HG03571 (cell line): ENCODE data around the gene PCAT6.
"Not testable (repeated sequence)": the region's sequence is repeated elsewhere in the genome, so short reads cannot be mapped to it uniquely, and the experiment has no call there.

Experiments used
- ATAC-seq: cut with Tn5 transposase; IDR thresholded peaks from one replicate; pipeline ENCODE4 v1.9.1; 2021; ENCODE audit not compliant: unreplicated experiment

The PCAT6 gene

GRCh38 chr1:202806845-202807450 is 3.8 kb upstream of the PCAT6 start:
- ATAC-seq: no peak

GRCh38 chr1:202807451-202807925 is 3.3 kb upstream of the PCAT6 start:
- ATAC-seq: no peak

- ATAC-seq: no peak
Observed at GRCh38 chr1:202807926-202808757, 2.6 kb upstream of the PCAT6 start, which contains the start of gene KDM5B. KDM5B (minus strand) TSS chr1:202808421; CDS start chr1:202808305, 116 bp downstream.

GRCh38 chr1:202809597-202810159 is 1.1 kb upstream of the PCAT6 start:
- no peak for ATAC-seq

GRCh38 chr1:202810193-202810614 is 550 bp upstream of the PCAT6 start:
- ATAC-seq: no peak

- no peak for ATAC-seq
Observed at GRCh38 chr1:202811296-202812175, 782 bp downstream of the PCAT6 start.

DNA sequence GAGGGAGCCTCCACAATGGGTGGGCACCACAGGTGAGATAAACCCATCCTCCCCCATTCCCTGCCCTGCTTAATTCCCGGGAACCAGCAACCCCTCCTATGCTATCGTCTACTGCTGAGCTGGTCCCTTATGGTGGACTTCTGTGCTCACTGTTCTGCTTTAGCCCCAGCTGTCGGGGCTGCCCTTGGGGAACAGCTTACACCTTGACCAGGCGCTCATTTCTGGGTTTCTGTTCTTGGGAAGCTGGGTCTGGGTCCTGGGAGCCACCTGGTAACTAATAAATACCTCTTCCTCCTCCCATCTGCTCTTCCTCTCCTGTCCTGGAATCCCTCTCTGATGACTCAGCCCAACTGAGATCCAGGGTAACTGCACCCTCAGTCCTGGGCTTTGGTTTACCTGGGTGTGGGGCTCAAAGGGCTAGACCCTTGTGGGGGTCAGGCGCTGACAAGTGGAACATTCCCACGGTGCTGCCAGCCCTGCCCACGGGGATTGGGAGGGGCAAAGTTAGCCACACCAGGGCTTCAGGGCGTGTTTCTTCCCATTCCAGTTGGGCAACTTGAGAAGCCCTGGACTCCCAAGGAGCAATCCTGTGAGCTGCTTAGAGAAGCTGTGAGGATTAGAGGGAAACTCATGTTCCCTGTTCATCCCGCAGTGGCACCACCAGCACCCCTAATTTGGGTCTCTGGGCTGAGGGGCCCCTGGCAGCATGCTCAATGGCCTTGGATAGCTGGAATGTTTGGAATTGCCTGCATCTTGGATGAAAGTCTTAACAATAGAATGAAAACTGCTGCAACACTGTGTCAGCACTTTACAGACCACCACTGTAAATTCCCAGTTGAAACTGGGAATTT is 1.6 kb downstream of the PCAT6 start:
- ATAC-seq: no peak

GRCh38 chr1:202815120-202815519 is 4.4 kb downstream of the PCAT6 start:
- no peak for ATAC-seq

DNA sequence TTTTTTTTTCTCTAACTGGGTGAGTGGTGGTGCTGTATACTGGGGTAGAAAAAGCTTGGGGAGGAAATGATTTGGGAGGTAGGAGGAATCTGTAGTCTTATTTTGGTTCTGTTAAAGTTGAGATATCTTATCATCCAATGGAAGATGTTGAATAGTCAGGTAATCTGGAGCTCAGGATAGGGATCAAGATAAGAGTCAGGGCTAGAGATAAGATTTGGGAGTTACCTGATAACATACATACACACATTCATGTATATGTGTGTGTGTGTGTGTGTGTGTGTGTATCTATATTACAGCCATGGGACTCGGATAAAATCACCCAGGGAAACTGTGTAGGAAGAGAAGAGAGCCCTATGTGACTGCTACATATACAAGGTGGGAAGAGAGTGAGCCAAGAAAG is 8.1 kb downstream of the PCAT6 start:
- no peak for ATAC-seq

GRCh38 chr1:202821467-202821866 is 10.7 kb downstream of the PCAT6 start:
- no peak for ATAC-seq

DNA sequence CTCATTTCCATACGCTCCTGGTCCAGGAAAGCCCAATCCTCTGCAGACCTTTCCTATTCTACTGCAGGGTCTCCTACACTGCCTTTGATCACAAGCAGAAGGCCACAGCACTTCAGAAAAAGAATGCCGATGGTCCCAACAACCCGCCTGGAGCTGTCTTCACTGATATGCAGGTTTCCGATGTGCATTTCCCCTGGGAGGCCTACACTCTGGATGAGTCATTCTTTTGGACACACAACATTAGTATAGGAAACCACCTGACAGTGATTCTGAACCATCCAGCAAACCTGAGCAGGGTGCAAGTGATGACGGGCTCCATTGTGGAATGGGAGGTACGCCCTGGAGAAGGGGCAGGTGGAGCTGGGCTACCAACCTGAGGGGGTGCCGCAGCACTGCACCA is 15.0 kb downstream of the PCAT6 start:
- no peak for ATAC-seq

DNA sequence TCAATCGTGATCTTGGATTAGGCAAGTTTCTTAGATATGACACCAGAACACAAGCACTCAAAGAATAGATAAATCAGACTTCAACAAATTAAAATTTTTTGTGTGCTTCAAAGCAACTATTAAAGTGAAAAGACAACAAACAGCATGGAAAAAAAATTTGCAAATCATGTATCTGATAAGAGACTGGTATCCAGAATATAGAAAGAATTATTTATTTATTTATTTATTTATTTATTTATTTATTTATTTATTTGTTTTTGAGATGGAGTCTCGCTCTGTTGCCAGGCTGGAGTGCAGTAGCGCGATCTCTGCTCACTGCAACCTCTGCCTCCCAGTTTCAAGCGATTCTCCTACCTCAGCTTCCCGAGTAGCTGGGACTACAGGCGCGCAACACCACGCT is 18.5 kb downstream of the PCAT6 start:
- not testable (repeated sequence) for ATAC-seq

GRCh38 chr1:202831906-202832305 is 21.2 kb downstream of the PCAT6 start:
- no peak for ATAC-seq

GRCh38 chr1:202834771-202835547 is 24.2 kb downstream of the PCAT6 start:
- ATAC-seq: no peak

GRCh38 chr1:202835548-202836072 is 24.9 kb downstream of the PCAT6 start:
- ATAC-seq: no peak

DNA sequence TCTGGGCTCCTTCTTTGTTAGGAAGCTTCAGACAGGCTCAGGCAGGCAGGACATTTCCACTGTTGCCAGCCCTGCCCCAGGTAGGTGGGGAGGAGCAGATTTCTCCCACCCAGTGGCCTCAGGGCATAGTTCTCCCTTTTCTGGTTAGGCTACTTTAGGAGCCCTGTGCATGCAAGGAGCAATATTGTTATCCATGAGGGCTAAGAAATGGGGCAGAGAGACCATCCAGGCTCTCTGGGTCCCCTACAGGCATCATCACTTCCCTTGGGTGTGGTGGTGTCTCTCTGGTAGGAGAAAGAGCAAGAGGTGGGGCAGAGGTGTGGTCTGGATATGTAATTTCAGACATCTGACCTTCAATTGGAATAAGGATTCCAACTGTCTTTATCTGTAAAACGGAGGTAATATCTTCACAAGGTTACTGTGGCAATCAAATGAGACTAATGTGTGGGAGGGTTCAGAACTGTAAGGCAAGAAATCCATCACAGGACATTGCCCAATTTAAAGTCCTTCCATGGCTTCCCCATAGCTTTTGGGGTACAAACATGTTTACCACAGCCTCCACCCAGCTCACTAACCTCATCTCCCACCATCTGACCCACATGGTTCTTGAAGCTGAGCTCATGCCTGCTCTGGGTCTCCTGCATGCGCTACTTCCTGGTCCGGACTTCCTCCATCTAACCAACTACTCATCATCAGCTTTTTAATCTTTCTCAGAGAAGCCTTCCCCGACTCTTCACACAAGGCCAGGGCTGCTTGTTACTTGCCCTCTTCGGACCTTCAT is 26.1 kb downstream of the PCAT6 start:
- no peak for ATAC-seq

DNA sequence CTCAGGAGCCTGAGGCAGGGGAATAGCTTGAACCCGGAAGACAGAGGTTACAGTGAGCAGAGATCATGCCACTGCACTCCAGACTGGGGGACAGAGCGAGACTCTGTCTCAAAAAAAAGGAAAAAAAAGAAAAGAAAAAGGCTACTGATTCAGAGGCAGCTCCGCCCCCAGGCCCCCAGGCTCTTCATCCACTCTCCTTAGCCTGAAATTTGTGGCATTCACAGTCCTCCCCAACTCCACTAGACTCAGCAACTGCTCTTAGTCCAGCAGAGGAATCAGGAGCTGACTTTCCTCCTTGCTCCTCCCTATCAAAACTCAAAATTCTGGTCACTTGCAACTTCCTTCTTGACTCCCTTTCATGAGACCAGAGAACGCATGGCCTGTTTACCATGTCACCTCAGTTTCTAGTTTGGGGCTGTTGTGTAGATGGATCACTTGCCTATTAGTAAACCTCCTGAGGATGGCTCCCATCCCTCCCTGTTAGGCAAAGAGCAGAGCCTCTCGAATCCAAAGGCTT is 27.1 kb downstream of the PCAT6 start:
- no peak for ATAC-seq

- ATAC-seq: no peak
Observed at GRCh38 chr1:202843081-202843480, 32.3 kb downstream of the PCAT6 start.
